NCI-H146 (cell line): ENCODE data around the gene KLHL4.
"Not testable (repeated sequence)": the region's sequence is repeated elsewhere in the genome, so short reads cannot be mapped to it uniquely, and the experiment has no call there.

Source experiments
- DNase-seq: peaks from one replicate; lab custom pipeline; 2025; lab: John Stamatoyannopoulos, UW

Gene KLHL4

GRCh38 chrX:87517571-87518141 lies at the start of gene KLHL4:
TSS of gene KLHL4 (plus strand) at chrX:87517802. CDS start at chrX:87517894, 92 bp downstream.
- DNase-seq, result peak; percentile 32

GRCh38 chrX:87468941-87469340 lies 48.7 kb upstream of the KLHL4 start:
- no peak for DNase-seq

- no peak for DNase-seq
These were observed 41.8 kb upstream of the KLHL4 start for GRCh38 chrX:87475793-87476192.

- DNase-seq, result not testable (repeated sequence)
These were observed 38.9 kb upstream of the KLHL4 start for GRCh38 chrX:87478703-87479102.

- DNase-seq, result no peak
These were observed 28.5 kb upstream of the KLHL4 start for GRCh38 chrX:87489071-87489470.

GRCh38 chrX:87515836-87516235 lies 1.8 kb upstream of the KLHL4 start:
- DNase-seq, result no peak

GRCh38 chrX:87516717-87517121 lies 883 bp upstream of the KLHL4 start:
- no peak for DNase-seq

- no peak for DNase-seq
These were observed 902 bp downstream of the KLHL4 start for GRCh38 chrX:87518504-87518903.

- DNase-seq, result no peak
These were observed 8.2 kb downstream of the KLHL4 start for GRCh38 chrX:87525771-87526229.

GRCh38 chrX:87526281-87526680 lies 8.7 kb downstream of the KLHL4 start:
- DNase-seq, result no peak

- no peak for DNase-seq
These were observed 10.9 kb downstream of the KLHL4 start for GRCh38 chrX:87528487-87528886.

GRCh38 chrX:87571964-87572363 lies 54.4 kb downstream of the KLHL4 start:
- DNase-seq, result no peak

- DNase-seq, result no peak
These were observed 55.3 kb downstream of the KLHL4 start for GRCh38 chrX:87572901-87573300.

- DNase-seq, result no peak
These were observed 61.4 kb downstream of the KLHL4 start for GRCh38 chrX:87578978-87579377.

GRCh38 chrX:87580862-87581261 lies 63.3 kb downstream of the KLHL4 start:
- DNase-seq, result no peak

- DNase-seq, result no peak
These were observed 64.9 kb downstream of the KLHL4 start for GRCh38 chrX:87582453-87582852.

- no peak for DNase-seq
These were observed 66.1 kb downstream of the KLHL4 start for GRCh38 chrX:87583679-87584078.

- DNase-seq, result no peak
These were observed 98.8 kb downstream of the KLHL4 start for GRCh38 chrX:87616371-87616770.

GRCh38 chrX:87621697-87622096 lies 104.1 kb downstream of the KLHL4 start:
- DNase-seq, result no peak

GRCh38 chrX:87626996-87627395 lies 109.4 kb downstream of the KLHL4 start:
- DNase-seq, result no peak

GRCh38 chrX:87634361-87634760 lies 116.8 kb downstream of the KLHL4 start:
- DNase-seq, result no peak

GRCh38 chrX:87636533-87636932 lies 118.9 kb downstream of the KLHL4 start:
- DNase-seq, result no peak

- DNase-seq, result not testable (repeated sequence)
These were observed 123.8 kb downstream of the KLHL4 start for GRCh38 chrX:87641439-87641838.

- DNase-seq, result no peak
These were observed 144.2 kb downstream of the KLHL4 start for GRCh38 chrX:87661761-87662160.
